HG03045 (cell line): ENCODE results near the gene KIF25.

ENCODE experiments used
- ATAC-seq: cut with Tn5 transposase; IDR thresholded peaks from one replicate; pipeline ENCODE4 v1.9.1; 2021; ENCODE audit warnings: mild to moderate bottlenecking, moderate library complexity; ENCODE audit not compliant: unreplicated experiment

Gene KIF25

DNA sequence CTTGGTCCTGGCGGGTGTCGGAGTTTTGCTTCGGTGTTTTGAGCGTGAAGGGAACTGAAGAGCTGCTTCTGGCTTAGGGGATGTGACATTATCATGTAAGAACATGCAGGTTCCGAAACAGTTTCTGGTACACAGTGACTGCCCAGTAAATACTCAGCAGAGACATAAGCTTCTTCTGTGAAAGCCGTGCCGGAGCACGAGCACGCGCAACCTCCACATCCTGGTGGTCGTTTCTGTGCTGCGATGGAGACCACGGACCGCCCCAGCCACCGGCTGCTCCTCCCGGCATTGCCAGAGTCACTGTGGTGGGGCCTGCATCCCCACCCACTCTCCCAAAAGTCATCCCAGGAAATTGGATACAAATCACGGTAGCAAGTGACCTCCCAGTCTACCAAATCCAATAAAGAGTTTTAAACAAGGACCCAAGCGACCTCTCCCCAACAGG is 18.7 kb downstream of the KIF25 start:
- ATAC-seq: no peak

DNA sequence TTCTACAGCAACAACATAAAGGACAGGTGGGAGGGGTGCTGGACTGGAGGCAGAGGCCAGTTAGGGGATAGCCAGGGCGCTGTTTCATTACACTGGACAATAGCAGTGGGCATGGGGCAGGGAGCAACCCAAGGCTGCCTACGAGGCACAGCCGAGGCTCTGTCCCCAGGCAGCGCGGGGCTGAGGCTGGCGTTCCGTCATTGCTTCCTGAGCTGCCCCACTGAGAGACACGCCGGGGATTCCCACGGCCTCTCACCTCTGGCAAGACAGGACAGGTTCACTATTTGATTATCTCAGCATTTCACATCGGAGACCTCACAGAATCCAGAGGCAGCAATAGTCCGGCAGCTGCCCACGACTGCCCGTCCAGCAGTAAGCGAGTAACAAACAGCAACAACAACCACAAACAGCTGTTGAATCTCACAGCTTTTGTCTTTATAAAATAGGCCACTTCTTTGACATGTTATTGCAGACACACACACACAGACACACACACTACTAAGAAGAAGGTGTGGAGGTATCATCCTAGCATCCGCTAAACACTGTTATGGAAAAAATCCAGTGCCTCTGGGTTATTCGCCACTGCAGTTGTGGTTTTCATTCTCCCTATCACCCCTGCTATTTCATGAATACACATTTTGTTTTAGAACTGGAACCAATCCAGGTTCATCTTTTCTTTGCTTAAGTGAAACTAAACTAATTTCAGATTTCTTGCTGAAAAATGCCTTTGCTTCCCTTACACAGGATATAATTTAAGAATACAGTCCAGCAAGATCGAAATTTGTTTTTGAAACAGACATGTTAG is 19.5 kb downstream of the KIF25 start:
- ATAC-seq: no peak

DNA sequence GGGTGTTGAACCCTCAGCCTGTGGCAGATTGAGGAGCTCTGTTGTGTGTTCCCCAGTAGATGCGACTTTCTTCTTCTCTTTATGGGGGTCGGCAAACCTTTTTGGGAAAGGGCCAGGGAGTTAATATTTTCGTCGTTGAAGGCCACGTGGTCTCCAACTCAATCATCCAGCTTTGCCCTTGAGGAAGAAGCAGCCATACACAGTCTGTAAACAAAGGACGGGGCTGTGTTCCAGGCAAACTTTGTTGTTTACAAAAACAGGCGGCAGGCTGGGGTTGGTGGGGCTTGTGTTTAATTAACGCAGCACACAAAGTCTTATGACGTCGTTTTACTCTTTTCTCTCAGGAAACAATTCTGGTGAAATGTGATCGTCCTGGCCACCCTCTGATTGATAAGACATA is 20.2 kb downstream of the KIF25 start:
- no peak for ATAC-seq

DNA sequence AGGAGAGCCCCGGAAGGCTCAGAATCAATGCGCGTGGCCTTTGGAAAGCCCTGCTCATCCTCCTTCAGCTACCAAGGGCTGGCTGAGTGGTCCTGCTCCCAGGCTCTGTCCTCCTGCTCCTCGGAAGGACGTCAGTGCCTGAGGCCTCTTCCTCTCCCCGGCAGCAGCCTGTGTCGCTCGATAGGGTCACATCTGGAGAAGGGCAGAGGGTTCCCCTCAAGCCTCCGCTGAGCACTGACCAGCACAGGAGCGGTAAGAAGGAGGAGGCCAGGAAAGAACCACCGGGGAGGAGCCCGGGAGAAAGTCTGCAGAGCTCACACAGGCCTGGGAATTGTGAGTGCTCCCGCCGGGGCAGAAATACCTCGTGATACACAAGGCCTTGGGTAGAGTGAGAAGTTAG is 21.2 kb downstream of the KIF25 start:
- no peak for ATAC-seq

DNA sequence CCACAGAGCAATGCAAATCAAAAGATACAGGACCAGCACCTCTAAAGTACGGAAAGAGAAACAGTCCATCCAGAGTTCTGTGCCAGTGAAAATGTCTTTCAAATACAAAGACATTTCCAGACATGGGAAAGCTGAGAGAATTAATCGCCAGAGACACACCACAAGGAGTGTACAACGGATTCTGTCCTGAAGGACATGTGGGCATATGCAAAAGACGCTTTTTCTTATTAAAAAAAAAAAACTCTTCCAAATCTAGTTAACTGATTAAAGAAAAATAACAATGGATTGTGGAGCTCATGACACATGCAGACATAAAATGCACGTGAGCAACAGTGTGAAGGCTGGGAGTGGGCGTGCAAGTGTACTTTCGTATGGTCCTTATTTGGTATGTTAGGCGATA is 22.8 kb downstream of the KIF25 start:
- no peak for ATAC-seq

DNA sequence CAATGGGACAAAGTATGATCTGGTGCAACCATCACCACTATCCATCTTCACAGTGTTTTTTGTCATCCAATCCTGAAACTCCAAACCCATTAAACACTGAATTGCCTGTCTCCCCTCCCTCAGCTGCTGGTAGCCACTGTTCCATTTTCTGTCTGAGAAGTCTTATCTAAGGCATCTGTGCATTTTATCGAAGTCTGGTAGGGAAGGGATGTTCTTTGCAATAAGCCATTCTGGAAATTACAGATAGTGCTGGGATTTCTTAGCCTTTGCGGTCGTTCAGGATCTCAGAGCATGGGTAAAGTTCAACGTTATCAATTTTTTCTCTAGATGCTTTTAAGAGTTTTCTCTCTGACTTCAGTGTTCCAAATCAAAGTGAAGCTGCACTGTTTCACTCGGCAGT is 24.1 kb downstream of the KIF25 start:
- ATAC-seq: no peak

DNA sequence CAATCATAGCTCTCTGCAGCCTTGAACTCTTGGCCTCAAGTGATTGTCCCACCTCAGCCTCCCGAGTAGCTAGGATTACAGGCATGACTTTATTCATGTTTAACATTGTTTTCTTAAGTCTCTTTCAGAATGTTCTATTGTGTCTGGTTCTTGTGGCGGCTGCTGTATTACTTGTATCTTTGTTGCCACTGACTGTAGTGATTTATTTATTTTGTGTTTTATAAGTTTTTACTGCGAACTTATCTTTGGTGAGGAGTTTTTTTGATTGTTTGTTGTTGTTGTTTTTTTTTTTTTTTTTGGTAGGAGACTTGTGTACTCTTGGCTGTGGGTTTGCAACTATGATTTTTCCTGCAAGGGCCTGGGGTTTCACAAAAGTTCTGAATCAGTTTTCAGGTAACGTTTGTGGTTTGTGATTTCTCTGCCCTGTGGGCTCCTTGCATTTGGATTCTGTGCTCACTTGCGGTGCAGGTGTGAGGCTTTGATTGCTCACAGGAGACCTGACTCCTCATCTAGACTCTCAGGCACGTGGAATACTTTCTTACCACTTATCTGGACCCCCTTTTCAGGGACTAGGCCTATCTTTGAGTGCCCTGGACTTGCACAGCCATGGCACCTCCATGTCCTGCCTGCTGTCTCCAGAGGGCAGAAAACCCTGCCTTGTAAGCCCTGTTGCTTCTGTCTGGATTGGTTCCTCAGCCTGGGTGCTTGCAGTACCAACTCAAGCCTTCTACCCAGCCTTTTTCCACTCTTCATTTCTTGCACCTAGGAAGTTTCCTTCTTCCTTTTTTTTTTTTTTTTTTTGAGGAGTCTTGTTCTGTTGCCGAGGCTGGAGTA is 25.2 kb downstream of the KIF25 start:
- ATAC-seq: no peak

DNA sequence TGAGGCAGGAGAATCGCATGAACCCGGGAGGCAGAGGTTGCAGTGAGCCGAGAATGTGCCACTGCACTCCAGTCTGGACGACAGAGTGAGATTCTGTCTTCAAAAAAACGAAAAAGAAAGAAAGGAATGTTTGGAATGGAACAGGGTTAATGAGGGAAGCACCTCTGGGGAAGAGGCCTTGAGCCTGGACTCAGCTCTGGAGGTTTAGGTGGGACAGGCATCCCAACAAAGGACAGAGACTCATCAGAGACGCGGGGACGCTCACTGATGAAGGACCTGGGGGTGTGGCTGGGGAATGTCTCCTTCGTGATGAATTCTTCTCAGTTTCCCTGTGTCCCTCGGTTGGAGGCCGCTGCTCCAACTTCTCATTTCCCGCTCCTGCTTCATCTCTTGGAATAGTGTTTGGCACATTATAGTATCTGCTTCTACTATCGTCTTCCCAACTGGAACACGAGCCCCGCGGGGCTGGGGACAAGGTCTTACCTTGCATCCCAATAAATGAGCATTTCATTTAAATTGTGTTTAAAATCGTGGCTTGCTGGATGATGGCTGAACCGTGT is 27.6 kb downstream of the KIF25 start:
- ATAC-seq: no peak

DNA sequence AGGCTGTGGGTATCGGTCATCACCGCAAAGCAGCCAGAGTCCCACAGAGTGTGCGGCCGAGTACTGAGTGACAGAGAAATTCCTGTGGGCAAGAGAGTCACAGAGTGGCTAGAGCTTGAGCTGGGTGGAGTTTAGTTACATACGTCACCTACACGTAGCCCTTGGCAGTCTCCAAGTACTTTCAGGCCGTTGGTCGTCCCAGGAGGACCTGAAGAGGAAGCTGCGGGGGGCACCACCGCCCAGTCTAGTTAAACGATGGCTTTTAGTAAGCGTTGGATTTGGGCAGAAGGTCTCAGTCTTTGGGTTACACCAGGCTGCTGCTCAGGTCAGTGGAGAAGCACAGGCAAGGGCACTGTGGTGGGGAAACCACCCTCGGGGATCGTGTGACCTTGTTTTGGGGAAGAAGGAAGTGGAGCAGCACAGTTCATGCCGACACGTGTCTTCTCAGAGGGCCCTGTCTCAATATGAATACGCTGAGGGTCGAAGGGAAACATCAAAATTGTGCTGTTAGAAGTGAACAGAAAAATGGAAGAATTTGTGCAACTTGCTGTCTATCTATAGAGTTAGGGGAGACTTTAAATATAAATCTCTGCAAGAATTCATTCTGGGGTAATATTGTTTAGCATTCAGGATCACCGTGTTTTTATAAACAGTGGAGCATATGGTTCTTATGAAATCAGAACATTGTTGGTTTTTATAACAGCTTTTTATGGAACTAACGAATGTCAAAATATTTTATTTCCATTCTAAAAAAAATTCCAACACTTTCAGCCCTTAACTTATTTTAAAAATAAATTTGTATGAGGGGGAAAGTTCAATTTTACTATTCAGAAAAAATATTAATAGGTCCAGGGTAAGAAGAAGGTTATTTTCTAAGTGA is 28.6 kb downstream of the KIF25 start:
- ATAC-seq: no peak

DNA sequence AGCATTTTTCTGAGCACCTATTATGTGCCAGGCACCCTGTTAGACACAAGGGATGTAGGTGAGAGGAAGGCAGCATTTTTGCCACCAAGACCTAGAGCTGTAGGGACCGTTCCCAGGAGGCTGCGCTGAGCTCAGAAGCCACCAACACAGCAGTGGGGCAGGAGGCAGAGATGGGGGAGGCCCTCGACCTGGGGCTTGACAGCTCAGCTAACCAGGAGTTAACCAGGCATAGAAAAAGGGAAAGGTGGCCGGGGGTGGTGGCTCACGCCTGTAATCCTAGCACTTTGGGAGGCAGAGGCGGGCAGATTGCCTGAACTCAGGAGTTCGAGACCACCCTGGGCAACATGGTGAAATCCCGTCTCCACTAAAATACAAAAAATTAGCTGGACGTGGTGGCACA is 29.5 kb downstream of the KIF25 start:
- no peak for ATAC-seq

DNA sequence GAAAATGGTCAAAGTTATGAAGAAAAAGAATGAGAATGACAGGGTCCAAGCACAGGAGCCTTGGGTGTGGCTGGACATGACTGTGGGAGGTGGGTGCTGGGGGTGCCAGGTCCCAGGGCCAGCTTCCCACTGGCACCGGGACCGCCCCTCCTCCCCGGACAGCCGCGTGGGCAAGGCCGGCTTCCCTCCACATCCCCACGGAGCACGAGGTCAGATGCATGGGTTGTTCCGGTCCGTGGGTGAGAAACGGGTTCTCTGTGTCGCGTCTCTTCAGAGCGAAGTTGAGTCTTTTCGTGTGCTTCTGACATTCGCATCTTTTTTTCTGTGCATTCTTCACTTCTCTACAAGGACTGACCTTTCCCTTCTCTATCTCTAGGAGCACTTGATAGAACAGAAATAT is 30.1 kb downstream of the KIF25 start:
- no peak for ATAC-seq

DNA sequence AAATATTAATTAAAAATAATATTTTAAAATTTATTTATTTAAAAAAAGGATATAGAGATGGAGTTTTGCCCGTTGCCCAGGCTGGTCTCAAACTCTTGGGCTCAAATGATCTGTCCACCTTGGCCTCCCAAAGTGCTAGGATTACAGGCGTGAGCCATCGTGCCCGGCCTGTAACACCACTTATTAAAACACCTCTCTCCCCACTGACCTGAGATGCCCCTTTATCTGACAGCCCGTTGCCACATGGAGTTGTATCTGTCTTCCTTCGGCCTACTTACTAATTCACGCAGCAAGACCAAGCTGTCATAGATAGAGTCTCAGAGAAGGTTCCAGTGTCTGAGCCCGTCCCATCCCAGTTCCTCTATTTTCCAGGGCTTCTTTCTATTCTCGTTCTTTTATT is 30.7 kb downstream of the KIF25 start:
- no peak for ATAC-seq

DNA sequence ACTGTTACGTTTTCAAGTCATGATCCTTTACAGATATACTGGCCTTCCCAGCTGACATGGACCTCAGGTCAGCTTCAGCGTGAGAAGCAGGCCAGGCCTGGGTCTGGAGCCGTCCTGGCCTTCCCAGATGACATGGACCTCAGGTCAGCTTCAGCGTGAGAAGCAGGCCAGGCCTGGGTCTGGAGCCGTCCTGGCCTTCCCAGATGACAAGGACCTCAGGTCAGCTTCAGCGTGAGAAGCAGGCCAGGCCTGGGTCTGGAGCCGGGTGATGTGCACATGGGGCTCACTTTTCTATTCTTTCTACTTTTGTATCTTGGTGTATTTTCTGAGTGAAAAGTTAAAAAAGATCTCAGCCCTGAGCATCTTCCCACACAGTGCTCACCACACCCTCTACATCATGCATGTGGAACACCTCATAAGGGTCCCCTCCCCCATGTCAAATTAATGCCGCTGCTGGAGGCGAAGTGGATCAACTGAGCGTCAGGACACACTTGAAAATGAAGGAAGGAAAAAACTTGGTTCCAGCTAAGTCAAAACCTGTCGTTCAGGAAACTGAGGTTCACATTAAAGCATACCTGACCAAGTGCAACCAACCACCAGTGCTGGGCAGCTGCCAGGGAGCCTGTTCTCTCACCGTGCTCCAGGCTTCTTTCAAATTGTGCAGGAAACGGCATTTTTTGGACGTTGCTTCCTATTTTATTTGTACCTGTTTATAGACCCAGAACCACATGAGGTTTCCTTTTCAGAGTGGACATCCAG is 32.2 kb downstream of the KIF25 start:
- no peak for ATAC-seq

DNA sequence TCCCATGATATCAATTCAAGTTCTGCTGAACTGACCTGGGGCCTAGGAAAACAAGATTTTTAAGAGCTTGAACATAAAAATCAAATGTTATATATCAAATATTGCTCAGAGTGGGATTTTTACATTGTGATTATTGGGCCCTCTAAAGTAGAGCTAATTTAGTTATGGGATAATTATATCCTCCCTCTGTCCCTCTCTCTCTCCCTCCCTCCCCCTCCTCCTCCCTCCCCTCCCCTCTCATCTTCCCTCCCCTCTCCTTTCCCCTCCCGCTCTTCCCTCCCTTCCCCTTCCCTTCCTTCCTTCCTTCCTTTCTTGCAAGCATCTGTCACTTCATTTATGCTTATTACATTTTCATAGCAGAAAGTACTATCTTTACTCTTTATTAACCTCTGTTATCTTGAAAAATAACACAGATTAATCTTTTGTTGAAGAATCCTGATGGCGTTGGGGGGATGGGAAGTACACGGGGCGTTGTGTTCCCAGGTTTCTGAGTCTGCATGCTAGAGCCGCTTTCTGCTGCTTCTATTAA is 32.8 kb downstream of the KIF25 start:
- ATAC-seq: no peak

DNA sequence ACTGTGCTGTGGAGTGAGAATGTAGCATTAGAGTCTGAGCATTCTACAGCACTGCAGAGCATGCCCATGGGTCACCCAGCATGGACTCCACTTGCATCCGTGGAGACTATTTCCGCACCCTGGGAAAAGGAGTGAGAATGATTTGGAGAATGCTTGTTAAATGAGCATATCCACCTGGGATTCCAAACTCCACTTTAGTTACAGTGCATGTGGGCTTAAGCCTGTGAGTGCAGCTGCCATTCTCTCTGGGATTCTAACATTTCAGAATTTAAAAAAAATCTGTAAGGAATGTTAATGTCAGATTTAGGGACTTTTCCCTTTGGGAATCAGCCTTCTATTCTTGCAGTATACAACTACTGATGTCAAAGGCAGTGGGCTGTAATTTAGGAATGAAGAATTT is 33.4 kb downstream of the KIF25 start:
- no peak for ATAC-seq

DNA sequence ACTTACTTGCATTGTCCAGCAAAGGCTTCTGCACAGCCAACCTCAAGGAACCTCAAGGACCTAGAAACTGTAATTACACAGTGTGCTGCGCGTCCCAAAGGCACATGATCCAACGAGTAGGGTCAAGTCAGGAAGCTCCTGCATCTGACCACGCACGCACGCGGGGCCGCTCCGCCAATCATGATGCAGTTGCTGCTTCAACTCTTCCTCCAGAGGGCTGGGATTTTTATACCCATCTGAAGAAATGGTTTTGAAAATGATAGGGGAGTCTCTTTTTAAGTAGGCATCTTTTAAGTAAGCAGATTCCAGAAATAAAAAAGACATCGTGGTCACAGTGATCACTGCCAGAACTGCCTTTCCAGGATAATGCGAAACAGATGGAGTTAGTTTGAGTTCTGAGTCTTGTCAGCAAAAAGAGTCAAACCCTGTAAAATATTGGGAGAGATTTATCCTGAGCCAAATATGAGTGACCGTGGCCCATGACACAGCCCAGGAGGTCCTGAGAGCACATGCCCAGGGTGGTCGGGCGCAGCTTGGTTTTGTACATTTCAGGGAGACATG is 34.0 kb downstream of the KIF25 start:
- ATAC-seq: no peak

DNA sequence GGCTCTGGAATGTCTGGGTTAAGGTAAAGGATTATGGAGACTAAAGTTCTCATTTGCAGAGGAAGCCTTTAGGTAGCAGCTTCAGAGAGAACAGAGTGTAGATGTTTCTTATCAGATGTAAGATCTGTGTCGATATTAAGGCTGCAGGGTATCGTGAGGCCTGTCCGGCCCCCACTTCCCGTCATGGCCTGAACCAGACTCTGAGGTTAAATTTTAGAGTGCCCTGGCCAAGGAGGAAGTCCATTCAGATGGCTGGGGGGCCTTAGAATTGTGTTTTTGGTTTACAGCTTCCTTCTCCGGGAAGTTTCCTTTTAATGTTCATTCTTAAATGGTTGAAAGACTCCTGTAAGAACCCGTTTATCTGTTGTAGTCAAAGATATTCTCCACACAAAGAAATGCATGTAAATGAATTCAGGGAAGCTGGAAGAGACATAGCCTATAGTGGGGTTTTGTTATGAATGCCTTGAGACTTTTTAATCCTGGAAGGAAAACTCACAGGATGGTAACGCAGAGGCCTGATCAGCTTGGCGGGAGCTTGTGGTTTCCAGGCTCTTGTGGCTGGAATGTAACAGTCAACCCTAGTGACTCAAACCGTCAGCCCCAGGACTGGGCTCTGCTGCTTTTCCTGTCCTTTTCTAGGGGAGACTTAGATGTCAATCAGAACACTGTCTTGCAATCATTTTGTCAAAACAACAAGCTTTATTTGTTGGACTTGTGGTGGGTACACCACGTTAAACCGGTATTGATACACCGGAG is 34.7 kb downstream of the KIF25 start:
- no peak for ATAC-seq

DNA sequence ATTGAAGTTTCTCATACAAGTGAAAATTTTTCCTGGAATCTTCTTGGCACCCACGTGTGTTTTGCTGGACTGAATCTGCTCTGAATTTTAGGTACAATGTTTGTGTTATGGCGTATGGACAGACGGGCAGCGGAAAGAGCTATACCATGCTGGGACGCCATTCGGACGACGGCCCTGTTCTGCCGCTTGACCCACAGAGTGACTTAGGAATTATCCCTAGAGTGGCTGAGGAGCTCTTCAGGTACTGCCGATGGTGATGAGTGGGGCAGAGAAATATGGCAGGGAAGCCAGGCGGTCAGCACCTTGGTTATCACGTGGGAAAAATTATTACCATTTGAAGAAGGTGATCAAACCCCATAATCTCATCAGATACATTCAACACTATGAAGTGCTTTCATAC is 36.3 kb downstream of the KIF25 start:
- no peak for ATAC-seq

DNA sequence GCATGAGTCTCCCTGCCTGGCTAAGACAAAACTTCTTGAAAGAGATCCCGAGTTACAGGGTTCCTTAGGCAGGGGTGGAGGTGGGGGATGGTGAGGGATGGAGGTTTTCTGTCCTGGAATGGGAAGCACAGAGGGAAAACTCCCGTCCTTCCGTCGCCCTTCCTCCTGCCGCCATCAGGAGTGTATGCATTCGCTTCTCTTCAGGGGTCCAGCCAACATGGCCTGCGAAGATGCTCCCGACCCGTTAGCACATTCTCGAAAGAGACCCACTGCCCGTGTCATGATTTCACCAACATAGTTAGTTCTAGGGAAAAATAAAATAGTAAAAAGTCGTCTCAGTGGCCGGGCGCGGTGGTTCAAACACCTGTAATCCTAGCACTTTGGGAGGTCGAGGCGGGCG is 37.1 kb downstream of the KIF25 start:
- ATAC-seq: no peak
